GM19452 (cell line): ENCODE data around the gene THAP5.

Experiments
- ATAC-seq: cut with Tn5 transposase; IDR thresholded peaks from one replicate; pipeline ENCODE4 v1.9.1; 2021; ENCODE audit not compliant: unreplicated experiment

THAP5 gene

GRCh38 chr7:108569381-108570145 lies at the start of gene THAP5, which contains the start of gene DNAJB9:
THAP5 (minus strand) TSS chr7:108569706; CDS start chr7:108569569, 137 bp downstream.
DNAJB9 (plus strand) TSS chr7:108569874; CDS start chr7:108571727, 1,853 bp downstream.
- peak; percentile 94 for ATAC-seq

GRCh38 chr7:108618056-108618455 lies 48.5 kb upstream of the THAP5 start:
- ATAC-seq = no peak

GRCh38 chr7:108614896-108615295 lies 45.4 kb upstream of the THAP5 start:
- ATAC-seq = no peak

- no peak for ATAC-seq
These were observed 44.5 kb upstream of the THAP5 start for GRCh38 chr7:108613949-108614381.

GRCh38 chr7:108613147-108613948 lies 43.8 kb upstream of the THAP5 start:
- ATAC-seq = no peak

GRCh38 chr7:108611268-108611667 lies 41.8 kb upstream of the THAP5 start:
- ATAC-seq = no peak

- no peak for ATAC-seq
These were observed 40.1 kb upstream of the THAP5 start for GRCh38 chr7:108609643-108610042.

- ATAC-seq = peak; percentile 61
These were observed 36.2 kb upstream of the THAP5 start for GRCh38 chr7:108605559-108606201.

- no peak for ATAC-seq
These were observed 35.0 kb upstream of the THAP5 start for GRCh38 chr7:108604307-108605077.

GRCh38 chr7:108603656-108604306 lies 34.3 kb upstream of the THAP5 start:
- no peak for ATAC-seq

- no peak for ATAC-seq
These were observed 30.9 kb upstream of the THAP5 start for GRCh38 chr7:108600399-108600798.

GRCh38 chr7:108598914-108599580 lies 29.5 kb upstream of the THAP5 start:
- no peak for ATAC-seq

- no peak for ATAC-seq
These were observed 28.6 kb upstream of the THAP5 start for GRCh38 chr7:108598153-108598552.

- no peak for ATAC-seq
These were observed 27.1 kb upstream of the THAP5 start for GRCh38 chr7:108596560-108596959.

GRCh38 chr7:108592646-108593201 lies 23.2 kb upstream of the THAP5 start:
- ATAC-seq = no peak

- ATAC-seq = no peak
These were observed 21.1 kb upstream of the THAP5 start for GRCh38 chr7:108590606-108591005.

- ATAC-seq = no peak
These were observed 20.4 kb upstream of the THAP5 start for GRCh38 chr7:108589874-108590273.

GRCh38 chr7:108589199-108589598 lies 19.7 kb upstream of the THAP5 start:
- ATAC-seq = no peak

GRCh38 chr7:108586274-108586710 lies 16.8 kb upstream of the THAP5 start:
- ATAC-seq = no peak
